GM20000 (cell line): Measurements from ENCODE around the gene ASF1A.
A peak's percentile ranks its signal among the peaks of the same experiment; 100 is the strongest.

Experiments
- DNase-seq: peaks from one replicate; pipeline ENCODE4 v3.0.0; 2012; ENCODE audit warnings: low spot score
- CTCF ChIP-seq: IDR thresholded peaks from 2 replicates; pipeline ENCODE4 v1.5.1; 2012; ENCODE audit warnings: mild to moderate bottlenecking, control low read depth; ENCODE audit errors: extremely low read depth, missing control alignments

The ASF1A gene

GRCh38 chr6:118881440-118882313, 12.3 kb upstream of the ASF1A start:
- no peak for TF ChIP-seq CTCF
- DNase-seq = peak; percentile 21

- no peak for TF ChIP-seq CTCF
- DNase-seq = no peak
Measured at GRCh38 chr6:118882314-118882905, 11.5 kb upstream of the ASF1A start.

- no peak for DNase-seq
- TF ChIP-seq CTCF = no peak
Measured at GRCh38 chr6:118886641-118887040, 7.3 kb upstream of the ASF1A start.

GRCh38 chr6:118889163-118889562, 4.8 kb upstream of the ASF1A start:
- no peak for DNase-seq
- no peak for TF ChIP-seq CTCF

GRCh38 chr6:118890997-118891790, 2.8 kb upstream of the ASF1A start:
- DNase-seq = no peak
- TF ChIP-seq CTCF = no peak

GRCh38 chr6:118892355-118892991, 1.5 kb upstream of the ASF1A start:
- DNase-seq = no peak
- TF ChIP-seq CTCF = no peak
